Mammary epithelial cell (primary cell): ENCODE results near the gene AARS2.

Experiments
- CTCF ChIP-seq, 2 donors: IDR thresholded peaks in 1 of 2; conservative IDR thresholded peaks in 1 of 2; 2 replicates each; pipeline ENCODE4 v1.5.1; 2011 to 2012; ENCODE audit warnings: inconsistent platforms in 2 of 2, low read length in 2 of 2, mild to moderate bottlenecking in 2 of 2, control low read depth in 1 of 2, low read depth in 1 of 2; ENCODE audit not compliant: insufficient read depth in 1 of 2; ENCODE audit errors: extremely low read depth in 1 of 2
- EZH2 ChIP-seq: IDR thresholded peaks from 2 replicates; pipeline ENCODE4 v1.6.1; 2012; ENCODE audit warnings: low read length, inconsistent platforms, borderline replicate concordance

GRCh38 chr6:44286747-44287146, 26.4 kb downstream of the AARS2 start:
- TF ChIP-seq CTCF (conservative IDR thresholded peaks at IDR 0.05 in 1 of 2, IDR thresholded peaks at IDR 0.05 in 1 of 2; ENCODE audit: extremely low read depth in 1 of 2, insufficient read depth in 1 of 2, low read depth in 1 of 2, low read length in 2 of 2) (no peak), EZH2 (no peak)
